IPS DF 4.7 (cell line): Measurements from ENCODE around the gene E2F1.

ENCODE experiments used
- DNase-seq: peaks from one replicate; pipeline ENCODE4 v3.0.0-alpha.2; 2013; ENCODE audit warnings: low spot score; ENCODE audit errors: extremely low read depth

The E2F1 gene

GRCh38 chr20:33672426-33673113 lies 13.6 kb downstream of the E2F1 start:
- no peak for DNase-seq

GRCh38 chr20:33671573-33672288 lies 14.5 kb downstream of the E2F1 start:
- DNase-seq: no peak

- DNase-seq: no peak
Measured at GRCh38 chr20:33670715-33671499, 15.3 kb downstream of the E2F1 start.

- no peak for DNase-seq
Measured at GRCh38 chr20:33669873-33670640, 16.1 kb downstream of the E2F1 start.

GRCh38 chr20:33669224-33669623 lies 17.0 kb downstream of the E2F1 start:
- DNase-seq: no peak

- DNase-seq: no peak
Measured at GRCh38 chr20:33668466-33669155, 17.6 kb downstream of the E2F1 start.

- DNase-seq: no peak
Measured at GRCh38 chr20:33667676-33668465, 18.3 kb downstream of the E2F1 start.

GRCh38 chr20:33667245-33667675 lies 18.9 kb downstream of the E2F1 start:
- no peak for DNase-seq

- peak; percentile 82 for DNase-seq
Measured at GRCh38 chr20:33666293-33667244, 19.6 kb downstream of the E2F1 start, which contains the start of gene ACTL10. ACTL10 (plus strand) TSS chr20:33666943; CDS start chr20:33667498, 555 bp downstream.

GRCh38 chr20:33664762-33665144 lies 21.4 kb downstream of the E2F1 start:
- DNase-seq: no peak

- no peak for DNase-seq
Measured at GRCh38 chr20:33664085-33664761, 22.0 kb downstream of the E2F1 start.

- no peak for DNase-seq
Measured at GRCh38 chr20:33663161-33664084, 22.8 kb downstream of the E2F1 start.

- no peak for DNase-seq
Measured at GRCh38 chr20:33662172-33662571, 24.0 kb downstream of the E2F1 start, which contains the start of gene C20orf144. C20orf144 (plus strand) TSS chr20:33662327; CDS start chr20:33662346, 19 bp downstream.

- no peak for DNase-seq
Measured at GRCh38 chr20:33660685-33661058, 25.5 kb downstream of the E2F1 start.

- DNase-seq: no peak
Measured at GRCh38 chr20:33660035-33660684, 26.0 kb downstream of the E2F1 start.

GRCh38 chr20:33659341-33660034 lies 26.7 kb downstream of the E2F1 start:
- DNase-seq: no peak
